ENCODE results near the gene CST9L.

The CST9L gene

DNA sequence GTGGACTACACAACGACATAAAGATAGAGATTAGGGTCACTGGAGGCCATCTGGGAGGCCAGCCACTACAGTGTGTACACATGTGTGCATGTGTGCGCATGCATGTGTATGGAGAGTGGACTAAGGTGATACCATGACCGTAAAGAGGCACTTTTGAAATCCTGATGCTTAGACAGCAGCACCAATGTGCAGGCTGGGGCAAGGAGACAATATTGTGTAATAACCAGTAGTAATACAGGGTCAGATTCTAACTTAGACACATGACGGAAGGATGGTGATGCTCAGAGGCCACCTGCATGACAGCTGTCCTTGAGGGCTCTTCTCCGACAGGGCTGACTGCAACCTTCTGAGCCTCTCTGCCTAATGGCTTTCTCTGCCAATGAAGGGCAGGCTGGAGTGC, 25.5 kb downstream of the CST9L start:
- DNase-seq = no peak

DNA sequence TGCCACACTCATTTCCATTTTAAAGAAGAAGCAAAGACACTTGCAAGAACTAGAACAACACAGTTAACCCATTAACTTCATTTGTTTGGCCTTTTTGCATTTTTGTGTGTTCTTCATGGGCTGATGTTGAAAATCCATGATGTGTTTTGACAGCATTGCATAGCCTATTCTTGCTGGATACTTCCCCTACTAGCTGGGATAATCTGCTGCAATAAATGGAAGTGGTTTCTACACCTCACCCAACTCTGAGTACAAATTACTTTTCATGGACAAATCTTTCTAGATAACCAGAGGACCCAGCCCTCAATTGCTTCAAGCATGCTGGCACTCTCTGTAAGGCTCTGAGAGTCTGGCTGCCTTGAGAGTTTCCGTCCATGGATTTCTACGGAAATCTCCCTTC, 26.5 kb downstream of the CST9L start:
- DNase-seq = no peak

DNA sequence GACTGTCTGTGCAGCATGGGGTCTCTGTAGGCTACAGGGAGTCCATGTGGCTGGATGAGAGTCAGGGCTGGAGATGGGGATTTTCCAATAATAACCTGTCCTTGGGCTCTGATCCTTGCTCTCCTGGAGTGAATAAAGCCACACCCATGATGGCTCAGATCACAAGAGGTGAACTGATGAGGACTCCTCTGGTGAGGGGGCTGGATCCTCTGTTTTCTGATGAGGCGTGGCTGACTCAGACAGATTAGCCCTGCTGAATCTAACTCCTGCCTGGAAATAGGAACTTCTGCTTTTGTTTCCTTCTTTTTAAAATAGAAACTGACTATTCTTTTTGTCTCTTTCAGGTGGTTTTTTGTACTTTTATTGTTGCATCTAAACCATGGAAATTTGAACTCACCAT, 27.0 kb downstream of the CST9L start:
- DNase-seq = no peak

DNA sequence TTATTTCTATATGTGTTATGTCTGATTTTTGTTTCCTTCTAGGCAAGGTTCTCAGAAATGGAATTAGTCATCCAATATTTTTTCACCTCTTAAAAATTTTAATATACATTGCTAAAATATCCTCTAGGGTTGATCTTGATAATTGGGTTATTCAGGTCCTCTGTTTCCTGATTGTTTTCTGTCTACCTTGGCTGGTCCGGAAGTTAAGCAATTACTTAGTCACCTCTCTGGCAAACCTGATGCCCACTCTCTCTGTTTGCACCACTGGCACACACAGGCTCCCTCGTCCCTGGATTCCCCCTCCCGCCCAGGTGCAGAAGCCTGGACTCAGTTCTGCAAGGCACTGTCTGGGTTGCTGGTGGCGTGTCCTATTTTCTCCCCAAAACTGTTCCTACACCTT, 27.7 kb downstream of the CST9L start:
- no peak for DNase-seq

DNA sequence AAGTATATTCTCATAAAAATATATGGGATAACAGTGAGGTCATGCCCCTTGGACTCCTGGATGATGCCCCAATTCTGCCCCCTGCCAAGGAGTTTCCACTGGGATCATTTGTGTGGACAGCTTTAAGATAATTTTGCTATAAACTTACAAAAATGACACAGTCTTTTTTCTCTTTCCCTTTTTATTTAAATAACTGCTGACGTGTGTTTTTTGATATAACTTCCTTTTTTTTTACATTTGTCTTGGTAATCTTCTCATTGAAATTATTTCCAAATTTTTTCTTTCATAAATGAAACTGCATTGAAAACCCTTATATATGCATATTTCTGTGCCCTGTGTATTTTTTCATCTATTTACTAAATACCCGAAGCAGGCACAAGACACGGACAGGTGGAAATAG, 31.3 kb downstream of the CST9L start:
- no peak for DNase-seq

DNA sequence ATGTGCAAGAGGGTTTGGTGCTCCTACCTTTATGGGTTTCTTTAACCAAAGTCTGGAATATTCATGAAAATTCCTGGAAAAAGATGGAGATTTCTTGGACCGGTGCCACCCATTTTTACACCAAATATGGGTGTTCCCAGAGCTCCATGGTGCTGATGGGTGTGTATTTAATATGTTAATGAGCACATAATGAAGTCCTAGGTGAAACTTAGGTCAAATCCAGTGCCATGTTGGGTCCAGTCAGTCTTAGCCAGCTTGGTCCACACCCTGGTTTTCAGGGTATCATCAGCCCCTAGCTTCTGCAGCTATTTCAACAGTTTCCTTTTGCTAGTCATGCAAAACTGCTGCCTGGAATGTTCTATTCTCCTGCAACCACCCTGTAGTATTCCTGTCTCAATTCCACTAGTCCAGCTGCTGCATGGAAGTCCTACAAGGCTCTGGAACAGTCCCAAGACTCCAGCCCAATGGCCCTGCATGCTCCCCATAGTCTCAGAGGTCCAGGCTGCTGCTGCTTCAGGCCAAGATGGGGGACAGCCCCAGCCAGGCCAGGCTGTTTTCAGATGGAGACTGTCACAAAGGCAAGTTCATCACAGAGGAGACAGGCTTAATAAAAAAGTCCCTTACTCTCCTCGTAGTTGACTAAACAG, 31.8 kb downstream of the CST9L start:
- DNase-seq = no peak

DNA sequence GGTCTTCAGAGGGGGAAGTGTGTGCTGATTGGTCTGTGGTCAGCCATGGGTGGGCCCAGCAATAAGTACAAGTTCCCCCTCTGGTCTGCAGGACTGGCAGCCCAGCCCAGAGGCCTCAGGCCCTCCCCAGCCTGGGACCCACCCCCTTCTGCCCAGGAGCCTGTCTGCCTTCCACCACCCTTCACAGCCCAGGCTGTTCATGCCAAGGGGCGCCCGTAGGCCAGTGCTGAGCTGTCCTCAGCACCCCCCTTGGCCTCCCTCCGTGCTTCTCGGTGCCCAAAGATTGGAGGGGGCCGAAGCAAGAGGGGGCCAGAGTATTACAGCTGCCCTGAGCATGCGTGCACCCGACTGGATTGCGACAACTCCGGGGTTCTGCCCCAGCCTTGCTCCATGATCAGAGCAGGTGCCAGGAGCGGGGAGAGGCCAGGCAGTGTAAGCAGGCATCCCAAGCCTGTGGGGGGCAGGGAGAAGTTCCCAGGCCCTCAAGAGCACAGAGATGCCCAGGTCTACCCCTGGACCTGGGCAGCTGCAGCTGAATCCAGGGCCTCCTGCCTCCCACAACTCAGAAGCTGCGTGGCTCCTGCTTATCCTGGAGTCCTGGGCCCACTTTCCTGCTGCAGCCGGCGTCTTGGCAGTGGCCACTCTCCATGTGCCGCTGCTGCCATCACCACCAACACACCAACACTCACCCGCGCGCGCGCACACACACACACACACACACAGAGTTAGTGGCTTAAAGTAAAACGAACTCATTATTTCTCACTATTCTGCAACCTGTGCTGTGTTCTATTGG, 33.3 kb downstream of the CST9L start:
- DNase-seq = no peak

DNA sequence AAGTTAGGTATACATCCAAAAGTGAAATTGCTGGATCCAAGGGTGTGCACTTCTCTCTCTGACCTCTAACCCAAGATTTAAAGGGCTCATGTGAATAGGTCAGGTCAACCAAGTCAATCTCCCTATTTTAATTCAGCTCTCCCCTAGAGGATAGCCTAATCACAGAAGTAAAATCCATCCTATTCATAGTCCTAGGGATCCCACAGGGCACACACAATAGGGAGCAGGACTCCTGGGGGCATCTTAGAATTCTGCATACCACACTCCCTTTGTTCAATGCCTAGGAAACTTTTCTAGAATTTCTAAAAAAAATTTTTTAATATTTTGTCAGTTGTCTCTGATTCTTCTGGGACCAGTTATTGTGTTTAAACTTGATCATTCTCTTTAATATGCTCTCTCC, 35.1 kb downstream of the CST9L start:
- DNase-seq = no peak

DNA sequence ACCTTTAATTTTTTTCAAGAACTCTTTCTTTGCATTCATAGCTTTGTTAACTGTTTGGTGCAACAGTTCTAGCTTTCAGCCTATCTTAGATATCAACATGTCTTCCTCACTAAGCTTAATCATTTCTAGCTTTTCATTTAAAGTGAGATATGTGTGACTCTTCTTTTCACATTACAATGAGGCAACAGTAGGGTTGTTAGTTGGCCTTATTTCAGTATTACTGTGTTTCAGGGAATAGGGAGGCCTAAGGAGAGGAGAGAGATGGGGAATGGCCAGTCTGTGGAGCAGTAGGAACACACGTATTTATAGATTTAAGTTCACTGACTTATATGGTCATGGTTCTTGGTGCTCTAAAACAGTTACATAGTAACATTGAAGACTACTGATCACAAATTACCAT, 35.8 kb downstream of the CST9L start:
- DNase-seq = no peak

DNA sequence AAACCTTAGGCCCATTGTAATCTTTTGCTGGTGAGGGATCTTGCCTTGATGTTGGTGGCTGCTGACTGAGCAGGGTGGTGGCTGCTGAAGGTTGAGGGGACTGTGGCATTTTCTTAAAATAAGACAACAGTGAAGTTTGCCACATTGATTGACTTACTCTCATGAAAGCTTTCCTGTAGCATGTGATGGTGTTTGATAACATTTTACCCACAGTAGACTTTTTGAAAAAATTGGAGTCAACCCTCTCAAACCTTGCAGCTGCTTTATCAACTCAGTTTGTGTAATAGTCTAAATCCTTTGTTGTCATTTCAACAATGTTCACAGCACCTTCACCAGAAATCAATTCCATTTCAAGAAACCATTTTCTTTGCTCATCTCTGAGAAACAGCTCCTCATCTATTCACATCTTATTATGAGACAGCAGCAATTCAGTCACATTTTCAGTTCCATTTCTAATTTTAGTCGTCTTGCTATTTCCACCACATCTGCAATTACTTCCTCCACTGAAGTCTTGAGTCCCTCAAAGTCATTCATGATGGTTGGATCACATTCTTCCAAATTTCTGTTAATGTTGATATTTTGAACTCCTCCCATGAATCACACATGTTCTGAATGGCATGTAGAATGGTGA, 37.2 kb downstream of the CST9L start:
- no peak for DNase-seq

DNA sequence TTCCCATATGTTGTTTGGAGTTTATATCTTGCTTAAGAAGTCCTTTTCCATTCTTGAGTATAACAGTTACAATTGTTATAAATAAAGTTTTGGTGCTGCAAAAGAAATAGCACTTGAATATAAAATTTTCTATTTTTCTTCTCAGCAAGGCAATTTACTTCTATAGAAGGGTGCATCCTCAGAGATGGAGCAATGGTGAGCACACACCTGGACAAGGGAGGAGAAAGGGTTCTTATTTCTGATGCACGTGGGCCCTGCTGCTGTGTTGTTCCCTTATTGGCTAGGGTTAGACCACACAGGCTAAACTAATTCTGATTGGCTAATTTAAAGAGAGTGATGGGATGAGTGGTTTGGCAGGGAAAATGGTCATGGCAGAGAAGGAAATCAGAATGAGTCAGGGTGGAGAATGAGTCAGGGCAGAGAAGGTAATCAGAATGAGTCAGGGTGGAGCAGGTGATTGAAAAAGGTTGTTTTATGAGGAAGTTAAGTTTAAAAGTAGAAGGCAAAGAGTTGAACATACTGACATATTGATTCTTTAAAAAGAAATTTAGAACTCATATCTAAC, 39.3 kb downstream of the CST9L start:
- no peak for DNase-seq

DNA sequence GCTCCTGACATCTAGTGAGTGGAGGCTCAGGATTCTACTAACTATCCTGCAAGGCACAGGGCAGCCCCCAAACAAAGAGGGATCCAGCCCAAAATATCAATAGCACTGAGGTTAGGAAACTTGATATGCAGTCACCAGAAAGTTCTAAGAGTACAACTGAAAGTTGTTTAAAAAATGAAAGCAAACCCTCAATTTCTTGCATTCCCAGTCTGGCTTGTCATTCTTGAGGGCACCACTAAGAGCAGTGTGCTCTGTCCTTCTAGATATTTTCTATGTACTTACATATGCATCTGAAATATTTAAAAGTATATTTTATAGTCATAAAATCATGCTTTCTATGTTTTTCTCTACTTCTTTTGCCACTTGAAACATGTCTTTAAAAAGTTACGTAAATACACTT, 41.4 kb downstream of the CST9L start:
- DNase-seq = no peak

DNA sequence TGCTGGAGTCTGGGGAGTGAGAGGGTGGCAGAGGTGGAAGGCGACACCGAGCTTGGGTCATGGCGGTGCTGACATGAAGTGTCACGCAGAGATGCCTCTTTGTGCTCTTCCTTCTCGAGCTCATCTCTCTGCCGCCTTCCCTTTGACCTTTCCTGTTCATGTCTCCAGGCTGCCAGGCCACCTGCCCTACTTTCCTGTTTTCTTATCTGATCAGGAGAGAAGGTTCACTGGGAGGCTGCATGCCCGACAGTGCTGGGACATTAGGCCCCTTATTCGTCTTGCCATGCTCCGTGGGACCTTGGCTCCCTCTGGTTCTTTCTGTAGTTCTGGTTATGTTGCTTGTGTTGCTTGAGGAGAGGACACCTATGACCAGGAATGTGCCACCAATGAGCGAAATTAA, 44.1 kb downstream of the CST9L start:
- DNase-seq = no peak

DNA sequence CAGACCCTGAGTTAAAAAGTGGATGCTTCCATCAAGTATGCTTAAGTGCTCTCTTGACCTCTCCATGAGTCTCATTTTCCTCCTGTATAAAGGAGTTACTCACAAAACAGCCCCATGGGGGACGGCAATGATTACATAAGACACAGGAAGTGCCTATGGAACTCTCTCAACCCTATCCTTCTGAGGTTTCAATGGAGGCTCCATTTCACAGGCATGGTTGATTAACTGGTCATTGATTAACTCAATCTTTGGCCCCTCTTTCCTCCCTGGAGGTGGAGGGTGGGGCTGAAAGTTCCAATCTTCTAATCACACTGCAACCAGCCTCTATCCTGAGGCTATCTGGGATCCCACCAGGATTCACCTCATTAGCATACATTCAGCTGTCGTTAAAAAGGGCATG, 48.1 kb downstream of the CST9L start:
- DNase-seq = no peak

DNA sequence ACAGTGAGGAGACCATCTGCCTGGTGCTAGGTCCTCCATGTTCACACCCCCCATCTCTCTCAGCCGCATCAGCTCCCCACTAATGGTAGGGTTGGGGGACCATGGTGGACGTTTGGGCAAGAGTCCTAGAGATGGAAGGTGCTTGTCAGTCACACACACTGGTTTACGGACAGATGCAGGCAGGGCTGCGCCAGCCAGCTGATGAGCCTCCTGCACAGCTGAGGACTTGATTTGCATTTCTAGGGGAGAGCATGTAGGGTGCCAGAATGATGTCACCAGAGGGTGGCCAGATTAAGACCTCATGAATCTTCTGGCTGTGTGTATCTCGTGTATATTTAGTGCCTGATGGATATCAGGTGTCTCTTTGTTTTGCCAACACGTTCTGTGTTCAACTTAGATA, 48.7 kb downstream of the CST9L start:
- DNase-seq = no peak

DNA sequence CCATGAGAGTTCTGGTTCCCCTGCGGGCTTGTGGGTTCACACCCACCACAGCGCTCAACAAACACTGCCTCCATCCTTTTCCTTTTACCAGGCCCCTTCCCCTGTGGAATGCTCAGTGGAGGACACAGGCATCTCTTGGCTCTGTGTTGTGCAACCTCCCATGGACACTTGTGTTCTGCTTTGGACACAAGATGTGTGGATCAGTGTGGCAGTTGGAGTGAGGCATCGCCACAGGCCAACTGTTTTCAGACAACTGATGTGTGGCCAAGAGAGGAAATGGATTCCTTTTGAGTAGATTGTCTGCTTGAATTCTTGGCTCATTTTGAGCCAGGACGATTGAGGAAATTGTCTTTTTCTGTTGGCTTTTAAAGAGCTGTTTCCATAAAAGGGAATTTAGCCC, 50.6 kb downstream of the CST9L start:
- DNase-seq = no peak

DNA sequence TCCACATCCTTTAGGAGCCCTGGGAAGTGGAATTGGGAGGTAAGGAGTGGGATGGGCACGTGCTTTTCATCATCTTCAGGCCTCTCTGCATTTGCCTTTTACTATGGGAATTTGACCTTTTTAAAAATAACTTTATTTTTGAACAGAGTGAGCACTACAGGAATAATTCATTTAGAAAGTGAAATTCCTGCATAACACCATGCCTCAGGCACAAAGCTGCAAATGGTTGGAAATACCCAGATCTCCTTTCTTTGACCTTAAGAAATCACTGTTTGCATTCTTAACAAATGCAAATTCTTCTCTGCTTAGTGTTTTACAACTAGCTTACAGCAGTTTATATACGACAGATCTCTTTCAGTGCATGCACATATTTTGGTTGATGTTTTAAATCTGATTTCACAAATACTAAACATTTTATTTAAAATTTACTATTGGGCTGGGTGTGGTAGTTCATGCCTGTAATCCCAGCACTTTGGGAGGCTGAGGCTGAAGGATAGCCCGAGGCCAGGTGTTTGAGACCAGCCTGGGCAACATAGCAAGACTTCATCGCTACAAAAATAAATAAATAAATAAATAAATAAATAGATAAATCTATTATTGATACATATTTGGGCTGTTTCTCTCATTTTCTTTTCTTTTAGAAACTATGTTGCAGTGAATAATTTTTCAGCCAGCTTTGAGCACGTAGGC, 52.9 kb downstream of the CST9L start:
- DNase-seq = no peak

DNA sequence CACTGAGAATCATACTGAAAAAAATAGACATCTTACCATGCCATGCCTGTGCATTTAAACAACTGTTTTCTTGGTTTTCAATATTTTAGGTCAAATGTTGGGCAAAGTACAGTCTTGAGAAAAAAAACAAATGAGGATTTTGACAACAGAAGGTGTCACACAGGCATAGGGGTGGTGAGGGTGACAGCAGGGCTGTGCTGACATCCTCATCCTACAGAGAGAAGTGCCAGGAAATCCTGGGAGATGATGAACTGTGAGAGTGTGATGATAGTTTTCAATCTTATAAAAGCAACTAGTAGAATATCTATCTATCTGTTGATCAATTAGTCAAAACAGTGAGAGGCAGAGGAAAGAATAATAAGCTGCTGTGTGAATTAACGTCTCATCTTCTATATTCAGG, 53.4 kb downstream of the CST9L start:
- DNase-seq = no peak
